ENCODE measurements around the gene ZC3H8. TPM values are rescaled to one million over a fixed set of nuclear protein-coding genes. Genes with fewer than 3 reads are reported as not detected.

Gene ZC3H8
- total RNA-seq, 5 donors from 2014 or later (not counting 1 experiment from before 2014, with no cell fraction given) = 16.1 to 29.9 (median 22.1) TPM

- Mint-ChIP-seq H3K36me3 (peaks cover 37% of the 10 kb centered on the region), H3K27ac (no peak overlapping the region), H3K27me3 (no peaks in the 10 kb centered on the region), H3K4me1 (peaks cover 2 to 9% (median 5%) of the 10 kb centered on the region in 3 donors), H3K9me3 (peaks cover 6 to 11% (median 10%) of the 10 kb centered on the region in 3 donors), H3K4me3 (no peak overlapping the region)
- ChIA-PET CTCF (interaction anchor here in 1 of 2 donors (0.7 to 1.2 kb wide), 3 partner anchors 9 to 83 kb away, joined by 3 to 4 read pairs (median 3); no protein-coding TSS in a partner anchor), POLR2A (interaction anchor here in 1 of 2 donors (0.6 kb wide), 1 partner anchor 133 kb away, joined by 4 read pairs; no protein-coding TSS in a partner anchor)
- ATAC-seq (replicated peaks in 1 of 4) = no peak
- Histone ChIP-seq H3K36me3 (ENCODE audit: control insufficient read depth in 2 of 2, extremely low read depth in 1 of 2, insufficient read depth in 1 of 2, low read length in 1 of 2) (peaks cover 0 to 3% of the 10 kb centered on the region in 2 donors), H3K27me3 (replicated peaks in 1 of 2; ENCODE audit: control insufficient read depth in 2 of 2, extremely low read depth in 1 of 2, insufficient read depth in 2 of 2, low read length in 1 of 2) (no peaks in the 10 kb centered on the region), H3K9me3 (no peaks in the 10 kb centered on the region), H3K4me3 (ENCODE audit: control insufficient read depth in 1 of 2, extremely low read depth in 1 of 2, low read length in 1 of 2) (no peak overlapping the region), H3K4me1 (ENCODE audit: control insufficient read depth in 1 of 2, extremely low read depth in 1 of 2, insufficient read depth in 2 of 2, low read length in 2 of 2) (peaks cover 6 to 7% of the 10 kb centered on the region in 2 experiments), H3K27ac (ENCODE audit: low read length) (no peak overlapping the region)
- DNase-seq = no peak
- no CpG with 5 or more reads among the region's 2 CpGs for WGBS (ENCODE audit: insufficient coverage)
These were observed 50.4 kb downstream of the ZC3H8 start for GRCh38 chr2:112204411-112204810.

- no peaks in the 10 kb centered on the region for H3K27me3 Mint-ChIP-seq
- H3K27ac Mint-ChIP-seq = no peak overlapping the region
- H3K4me3 Mint-ChIP-seq = no peak overlapping the region
- ChIA-PET POLR2A (interaction anchor here in 1 of 2 donors (0.9 kb wide), 1 partner anchor 15 kb away, joined by 3 read pairs; no protein-coding TSS in a partner anchor), CTCF (interaction anchor here in 1 of 2 donors (0.5 kb wide), 1 partner anchor 267 kb away, joined by 3 read pairs; no protein-coding TSS in a partner anchor)
- H3K36me3 ChIP-seq (ENCODE audit: control insufficient read depth in 2 of 2, extremely low read depth in 1 of 2, insufficient read depth in 1 of 2, low read length in 1 of 2) = peaks cover 0 to 3% of the 10 kb centered on the region in 2 donors
- H3K4me1 ChIP-seq (ENCODE audit: control insufficient read depth in 1 of 2, extremely low read depth in 1 of 2, insufficient read depth in 2 of 2, low read length in 2 of 2) = peaks cover 6 to 7% of the 10 kb centered on the region in 2 experiments
- H3K4me1 Mint-ChIP-seq = peaks cover 3 to 11% (median 5%) of the 10 kb centered on the region in 3 donors
- no peak overlapping the region for H3K4me3 ChIP-seq (ENCODE audit: control insufficient read depth in 1 of 2, extremely low read depth in 1 of 2, low read length in 1 of 2)
- H3K9me3 ChIP-seq = no peaks in the 10 kb centered on the region
- DNase-seq (no peak), ATAC-seq (replicated peaks in 1 of 4) (no peak)
- H3K27ac ChIP-seq (ENCODE audit: low read length) = no peak overlapping the region
- H3K36me3 Mint-ChIP-seq = peaks cover 44% of the 10 kb centered on the region
- no CpG with 5 or more reads among the region's 3 CpGs for WGBS (ENCODE audit: insufficient coverage)
- H3K9me3 Mint-ChIP-seq = peaks cover 6 to 13% (median 11%) of the 10 kb centered on the region in 3 donors
- H3K27me3 ChIP-seq (replicated peaks in 1 of 2; ENCODE audit: control insufficient read depth in 2 of 2, extremely low read depth in 1 of 2, insufficient read depth in 2 of 2, low read length in 1 of 2) = no peaks in the 10 kb centered on the region
These were observed 53.0 kb downstream of the ZC3H8 start for GRCh38 chr2:112201696-112202430.

GRCh38 chr2:112199188-112199587 is 55.7 kb downstream of the ZC3H8 start:
- Histone ChIP-seq H3K27ac (ENCODE audit: low read length) (no peak overlapping the region), H3K9me3 (no peaks in the 10 kb centered on the region), H3K36me3 (ENCODE audit: control insufficient read depth in 2 of 2, extremely low read depth in 1 of 2, insufficient read depth in 1 of 2, low read length in 1 of 2) (peaks cover 0 to 3% of the 10 kb centered on the region in 2 donors), H3K4me3 (ENCODE audit: control insufficient read depth in 1 of 2, extremely low read depth in 1 of 2, low read length in 1 of 2) (no peak overlapping the region), H3K4me1 (ENCODE audit: control insufficient read depth in 1 of 2, extremely low read depth in 1 of 2, insufficient read depth in 2 of 2, low read length in 2 of 2) (peaks cover 24 to 26% of the 10 kb centered on the region in 2 experiments), H3K27me3 (replicated peaks in 1 of 2; ENCODE audit: control insufficient read depth in 2 of 2, extremely low read depth in 1 of 2, insufficient read depth in 2 of 2, low read length in 1 of 2) (peaks cover 0 to 3% of the 10 kb centered on the region in 2 experiments)
- H3K4me3 Mint-ChIP-seq = no peak overlapping the region
- POLR2A ChIA-PET = no interaction called here
- peaks cover 40% of the 10 kb centered on the region for H3K36me3 Mint-ChIP-seq
- 82% methylated on average over 3 of the region's 3 CpGs for WGBS (ENCODE audit: insufficient coverage)
- H3K27ac Mint-ChIP-seq = no peak overlapping the region
- peaks cover 2 to 9% (median 6%) of the 10 kb centered on the region in 3 donors for H3K9me3 Mint-ChIP-seq
- DNase-seq = no peak
- no peak for ATAC-seq (replicated peaks in 1 of 4)
- no peaks in the 10 kb centered on the region for H3K27me3 Mint-ChIP-seq
- CTCF ChIA-PET = no interaction called here
- H3K4me1 Mint-ChIP-seq = peaks cover 23 to 38% (median 25%) of the 10 kb centered on the region in 3 donors

- DNase-seq (no peak), ATAC-seq (replicated peaks in 1 of 4) (no peak)
- Histone ChIP-seq H3K4me3 (ENCODE audit: control insufficient read depth in 1 of 2, extremely low read depth in 1 of 2, low read length in 1 of 2) (no peak overlapping the region), H3K4me1 (ENCODE audit: control insufficient read depth in 1 of 2, extremely low read depth in 1 of 2, insufficient read depth in 2 of 2, low read length in 2 of 2) (peaks cover 28 to 30% of the 10 kb centered on the region in 2 experiments), H3K9me3 (no peaks in the 10 kb centered on the region), H3K27me3 (replicated peaks in 1 of 2; ENCODE audit: control insufficient read depth in 2 of 2, extremely low read depth in 1 of 2, insufficient read depth in 2 of 2, low read length in 1 of 2) (peaks cover 0 to 3% of the 10 kb centered on the region in 2 experiments), H3K27ac (ENCODE audit: low read length) (no peak overlapping the region), H3K36me3 (ENCODE audit: control insufficient read depth in 2 of 2, extremely low read depth in 1 of 2, insufficient read depth in 1 of 2, low read length in 1 of 2) (peaks cover 0 to 3% of the 10 kb centered on the region in 2 donors)
- Mint-ChIP-seq H3K9me3 (peaks cover 0 to 6% (median 5%) of the 10 kb centered on the region in 3 donors), H3K36me3 (peaks cover 39% of the 10 kb centered on the region), H3K27me3 (no peaks in the 10 kb centered on the region), H3K4me1 (peaks cover 27 to 42% (median 29%) of the 10 kb centered on the region in 3 donors), H3K27ac (no peak overlapping the region), H3K4me3 (no peak overlapping the region)
- ChIA-PET POLR2A (no interaction called here), CTCF (no interaction called here)
These were observed 56.1 kb downstream of the ZC3H8 start for GRCh38 chr2:112198780-112199179.

- H3K27me3 ChIP-seq (replicated peaks in 1 of 2; ENCODE audit: control insufficient read depth in 2 of 2, extremely low read depth in 1 of 2, insufficient read depth in 2 of 2, low read length in 1 of 2) = peaks cover 0 to 3% of the 10 kb centered on the region in 2 experiments
- no CpG with 5 or more reads among the region's 1 CpG for WGBS (ENCODE audit: insufficient coverage)
These were observed 57.0 kb downstream of the ZC3H8 start for GRCh38 chr2:112197868-112198267.

GRCh38 chr2:112195950-112196349 is 58.9 kb downstream of the ZC3H8 start:
- Mint-ChIP-seq H3K27me3 (no peaks in the 10 kb centered on the region), H3K4me3 (no peak overlapping the region), H3K4me1 (peaks cover 45 to 62% (median 48%) of the 10 kb centered on the region in 3 donors), H3K9me3 (peaks cover 0 to 6% (median 0%) of the 10 kb centered on the region in 3 donors), H3K36me3 (peaks cover 33% of the 10 kb centered on the region), H3K27ac (peak overlapping the region in 1 of 2 donors; percentile 49)
- H3K4me1 ChIP-seq (ENCODE audit: control insufficient read depth in 1 of 2, extremely low read depth in 1 of 2, insufficient read depth in 2 of 2, low read length in 2 of 2) = peaks cover 24 to 40% of the 10 kb centered on the region in 2 experiments
- no peak overlapping the region for H3K27ac ChIP-seq (ENCODE audit: low read length)
- DNase-seq = no peak
- H3K4me3 ChIP-seq (ENCODE audit: control insufficient read depth in 1 of 2, extremely low read depth in 1 of 2, low read length in 1 of 2) = no peak overlapping the region
- ATAC-seq (replicated peaks in 1 of 4) = peak in 2 of 4 experiments; percentile 37 to 38
- H3K9me3 ChIP-seq = no peaks in the 10 kb centered on the region
- POLR2A ChIA-PET = no interaction called here
- peaks cover 0 to 3% of the 10 kb centered on the region in 2 experiments for H3K27me3 ChIP-seq (replicated peaks in 1 of 2; ENCODE audit: control insufficient read depth in 2 of 2, extremely low read depth in 1 of 2, insufficient read depth in 2 of 2, low read length in 1 of 2)
- CTCF ChIA-PET = interaction anchor here in 1 of 2 donors (0.7 kb wide), 1 partner anchor 8 kb away, joined by 3 read pairs; no protein-coding TSS in a partner anchor
- no peaks in the 10 kb centered on the region for H3K36me3 ChIP-seq (ENCODE audit: control insufficient read depth in 2 of 2, extremely low read depth in 1 of 2, insufficient read depth in 1 of 2, low read length in 1 of 2)

More at GRCh38 chr2:112197868-112198267, 57.0 kb downstream of the ZC3H8 start:
- H3K27ac Mint-ChIP-seq = no peak overlapping the region
- peaks cover 35% of the 10 kb centered on the region for H3K36me3 Mint-ChIP-seq
- no peak overlapping the region for H3K4me3 ChIP-seq (ENCODE audit: control insufficient read depth in 1 of 2, extremely low read depth in 1 of 2, low read length in 1 of 2)
- no peak overlapping the region for H3K4me3 Mint-ChIP-seq
- no peak overlapping the region for H3K27ac ChIP-seq (ENCODE audit: low read length)
- ChIA-PET POLR2A (no interaction called here), CTCF (interaction anchor here in 1 of 2 donors (0.6 kb wide), 1 partner anchor 80 kb away, joined by 3 read pairs; no protein-coding TSS in a partner anchor)
- DNase-seq (no peak), ATAC-seq (replicated peaks in 1 of 4) (no peak)
- H3K27me3 Mint-ChIP-seq = no peaks in the 10 kb centered on the region
- H3K4me1 Mint-ChIP-seq = peaks cover 32 to 46% (median 32%) of the 10 kb centered on the region in 3 donors
- peaks cover 0 to 6% (median 0%) of the 10 kb centered on the region in 3 donors for H3K9me3 Mint-ChIP-seq
- no peaks in the 10 kb centered on the region for H3K9me3 ChIP-seq
- H3K36me3 ChIP-seq (ENCODE audit: control insufficient read depth in 2 of 2, extremely low read depth in 1 of 2, insufficient read depth in 1 of 2, low read length in 1 of 2) = peaks cover 0 to 3% of the 10 kb centered on the region in 2 donors
- peaks cover 28 to 33% of the 10 kb centered on the region in 2 experiments for H3K4me1 ChIP-seq (ENCODE audit: control insufficient read depth in 1 of 2, extremely low read depth in 1 of 2, insufficient read depth in 2 of 2, low read length in 2 of 2)

Data from T-cell (primary cell).